Measurements from ENCODE around the gene CENATAC. TPM values are rescaled to one million over a fixed set of nuclear protein-coding genes. Genes with fewer than 3 reads are reported as not detected.

Gene CENATAC
- total RNA-seq, 2 experiments from 2014 or later, result 47.7 to 60.6 TPM

GRCh38 chr11:119011476-119012053, 13.6 kb downstream of the CENATAC start:
- BruUV-seq (replicated peaks), result no TSS peak
- ChIA-PET CTCF (ENCODE audit: unreplicated experiment) (no interaction called here), POLR2A (no interaction called here)
- peaks cover 9% of the 10 kb centered on the region for H3K4me1 ChIP-seq (ENCODE audit: insufficient read depth, low read length, poor library complexity, severe bottlenecking)
- 0 out of 2 replicates have a peak, but pooled peaks cover 8% of the 10 kb centered on the region for H4K20me1 ChIP-seq (ENCODE audit: insufficient read depth, low read length)
- intact Hi-C loops (cut with micrococcal nuclease; ENCODE audit: unreplicated experiment), result no loop called here
- no peak overlapping the region for H3K4me3 ChIP-seq (ENCODE audit: low read depth, low read length, poor library complexity, severe bottlenecking)
- TF ChIP-seq CTCF (conservative IDR thresholded peaks at IDR 0.05; ENCODE audit: low read length) (no peak), EZH2phosphoT487 (IDR thresholded peaks at IDR 0.05; ENCODE audit: borderline replicate concordance, low read depth, low read length) (no peak)
- peaks cover 80% of the 10 kb centered on the region for H3K36me3 ChIP-seq (ENCODE audit: insufficient read depth, low read length)
- H3K79me2 ChIP-seq (ENCODE audit: insufficient read depth, low read depth, low read length), result peaks cover 21% of the 10 kb centered on the region
- no peaks in the 10 kb centered on the region for H3K9me2 ChIP-seq (ENCODE audit: insufficient read depth, low read length)
- DNase-seq (ENCODE audit: low spot score), result no peak
- H3K27ac ChIP-seq (ENCODE audit: low read depth, low read length, poor library complexity, severe bottlenecking), result peak overlapping the region; percentile 4
- H2AFZ ChIP-seq (ENCODE audit: low read length), result no peak overlapping the region
- no peak overlapping the region for H3K4me2 ChIP-seq (ENCODE audit: low read length)
- H3K9me3 ChIP-seq (ENCODE audit: low read length), result no peaks in the 10 kb centered on the region

- peaks cover 81% of the 10 kb centered on the region for H3K36me3 ChIP-seq (ENCODE audit: insufficient read depth, low read length)
- intact Hi-C loops (cut with micrococcal nuclease; ENCODE audit: unreplicated experiment), result no loop called here
Observed at GRCh38 chr11:119012629-119013170, 14.8 kb downstream of the CENATAC start.

More at GRCh38 chr11:119012629-119013170, 14.8 kb downstream of the CENATAC start:
- no peak for DNase-seq (ENCODE audit: low spot score)
- no TSS peak for BruUV-seq (replicated peaks)
- Histone ChIP-seq H3K4me1 (ENCODE audit: insufficient read depth, low read length, poor library complexity, severe bottlenecking) (peaks cover 15% of the 10 kb centered on the region), H3K27ac (ENCODE audit: low read depth, low read length, poor library complexity, severe bottlenecking) (peak overlapping the region; percentile 4), H4K20me1 (ENCODE audit: insufficient read depth, low read length) (peaks cover 16% of the 10 kb centered on the region; the same call in 1 of the 2 replicates), H3K79me2 (ENCODE audit: insufficient read depth, low read depth, low read length) (peaks cover 32% of the 10 kb centered on the region), H3K9me3 (ENCODE audit: low read length) (no peaks in the 10 kb centered on the region), H3K4me2 (ENCODE audit: low read length) (no peak overlapping the region), H3K4me3 (ENCODE audit: low read depth, low read length, poor library complexity, severe bottlenecking) (no peak overlapping the region), H2AFZ (ENCODE audit: low read length) (no peak overlapping the region), H3K9me2 (ENCODE audit: insufficient read depth, low read length) (no peaks in the 10 kb centered on the region)
- no peak for TF ChIP-seq CTCF (conservative IDR thresholded peaks at IDR 0.05; ENCODE audit: low read length)
- TF ChIP-seq EZH2phosphoT487 (IDR thresholded peaks at IDR 0.05; ENCODE audit: borderline replicate concordance, low read depth, low read length), result no peak
- POLR2A ChIA-PET, result no interaction called here
- CTCF ChIA-PET (ENCODE audit: unreplicated experiment), result no interaction called here
